ENCODE measurements around the gene MEGF9.
"Not testable (repeated sequence)": the region's sequence is repeated elsewhere in the genome, so short reads cannot be mapped to it uniquely, and the experiment has no call there.

The MEGF9 gene

DNA sequence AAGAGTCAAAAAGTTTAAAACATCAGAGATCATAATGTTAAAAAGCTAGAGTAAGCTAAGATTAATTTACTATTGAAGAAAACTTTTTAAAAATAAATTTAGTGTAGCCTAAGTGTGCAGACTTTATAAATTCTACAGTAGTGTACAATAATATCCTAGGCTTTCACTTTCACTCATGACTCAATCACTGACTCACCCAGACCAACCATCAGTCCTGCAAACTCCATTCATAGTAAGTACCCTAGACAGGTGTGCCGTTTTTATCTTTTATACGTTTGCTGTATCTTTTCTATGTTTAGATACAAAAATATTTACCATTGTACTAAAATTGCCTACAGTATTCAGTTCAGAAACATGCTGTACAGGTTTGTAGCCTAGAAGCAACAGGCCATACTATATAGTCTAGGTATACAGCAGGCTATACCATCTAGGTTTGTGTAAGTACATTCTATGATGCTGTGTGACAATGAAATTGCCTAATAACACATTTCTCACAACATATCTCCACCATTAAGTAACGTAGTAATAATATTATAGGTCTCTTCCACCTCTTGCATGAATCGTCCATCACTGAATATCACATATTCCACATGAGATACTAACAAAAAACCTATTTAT is 59.2 kb downstream of the MEGF9 start:
- DNase-seq (ENCODE audit: low read depth) = no peak

DNA sequence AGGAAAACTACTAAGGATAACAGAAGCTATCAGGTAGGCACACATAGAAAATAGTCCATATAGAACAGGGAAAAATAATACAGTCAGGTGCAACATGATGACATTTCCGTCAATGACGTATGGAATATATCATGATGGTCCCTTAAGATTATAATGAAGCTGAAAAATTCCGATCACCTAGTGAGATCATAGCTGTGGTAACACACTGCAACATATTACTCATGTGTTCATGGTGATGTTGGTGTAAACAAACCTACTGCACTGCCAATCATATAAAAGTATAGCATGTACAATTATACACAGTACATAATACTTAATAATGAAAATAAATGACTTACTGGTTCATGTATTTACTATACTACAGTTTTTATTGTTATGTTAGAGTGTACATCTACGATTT is 60.0 kb downstream of the MEGF9 start:
- no peak for DNase-seq (ENCODE audit: low read depth)

DNA sequence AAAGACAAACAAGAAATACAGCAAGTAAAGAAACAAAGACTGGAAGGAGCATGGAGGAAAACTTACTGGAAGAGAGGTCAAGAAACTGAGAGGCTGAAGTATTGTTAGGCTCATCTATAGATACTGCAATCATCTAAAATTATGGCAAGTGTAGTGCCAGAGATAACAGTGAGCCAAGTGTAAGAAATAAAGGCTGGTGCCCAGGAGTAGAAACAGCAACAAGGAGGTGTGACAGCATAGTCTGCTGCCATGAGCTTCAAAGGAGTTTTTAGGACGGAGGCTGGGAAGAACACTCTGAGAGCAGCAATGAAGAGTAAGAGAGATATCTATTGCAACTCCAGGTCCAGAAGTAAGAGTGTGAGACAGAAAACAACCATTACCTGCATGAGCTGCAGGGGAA is 60.5 kb downstream of the MEGF9 start:
- DNase-seq (ENCODE audit: low read depth) = no peak

DNA sequence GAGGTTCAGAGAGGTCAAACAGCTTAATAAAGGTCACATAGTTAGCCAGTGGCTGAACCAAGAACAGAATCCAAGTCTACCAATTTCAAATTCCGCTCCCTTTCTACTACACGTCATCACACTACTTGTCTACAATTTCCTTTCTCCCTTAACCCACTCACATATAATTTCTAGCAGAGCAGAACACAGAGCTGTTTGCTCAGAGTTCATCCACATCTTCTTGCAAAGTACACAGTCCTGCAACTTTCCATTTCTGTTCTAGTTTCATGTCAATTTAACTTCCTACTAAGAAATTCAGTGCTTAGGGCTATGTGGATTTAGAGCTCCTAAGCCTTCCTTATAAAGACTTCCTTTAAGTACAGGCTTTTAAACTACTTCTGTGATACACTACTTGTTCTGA is 61.3 kb downstream of the MEGF9 start:
- DNase-seq (ENCODE audit: low read depth) = no peak

DNA sequence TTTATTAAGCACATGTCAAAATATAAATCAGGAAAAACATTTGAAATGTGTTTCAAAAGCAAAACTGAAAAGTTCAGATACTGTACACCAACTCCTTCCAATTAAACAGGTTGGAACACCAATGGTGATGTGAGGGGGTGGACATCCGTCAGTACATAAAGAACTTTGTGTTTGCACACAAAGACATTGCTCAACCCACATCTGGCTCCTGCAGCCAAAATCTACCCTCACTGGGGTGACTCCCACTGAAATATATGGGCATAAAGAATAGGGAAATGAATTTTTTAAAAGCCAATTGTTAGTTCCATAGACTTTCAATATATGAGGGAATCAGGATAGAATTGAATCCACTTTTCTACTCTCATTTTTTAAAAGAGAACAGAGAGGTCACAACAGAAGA is 63.9 kb downstream of the MEGF9 start:
- DNase-seq (ENCODE audit: low read depth) = no peak

DNA sequence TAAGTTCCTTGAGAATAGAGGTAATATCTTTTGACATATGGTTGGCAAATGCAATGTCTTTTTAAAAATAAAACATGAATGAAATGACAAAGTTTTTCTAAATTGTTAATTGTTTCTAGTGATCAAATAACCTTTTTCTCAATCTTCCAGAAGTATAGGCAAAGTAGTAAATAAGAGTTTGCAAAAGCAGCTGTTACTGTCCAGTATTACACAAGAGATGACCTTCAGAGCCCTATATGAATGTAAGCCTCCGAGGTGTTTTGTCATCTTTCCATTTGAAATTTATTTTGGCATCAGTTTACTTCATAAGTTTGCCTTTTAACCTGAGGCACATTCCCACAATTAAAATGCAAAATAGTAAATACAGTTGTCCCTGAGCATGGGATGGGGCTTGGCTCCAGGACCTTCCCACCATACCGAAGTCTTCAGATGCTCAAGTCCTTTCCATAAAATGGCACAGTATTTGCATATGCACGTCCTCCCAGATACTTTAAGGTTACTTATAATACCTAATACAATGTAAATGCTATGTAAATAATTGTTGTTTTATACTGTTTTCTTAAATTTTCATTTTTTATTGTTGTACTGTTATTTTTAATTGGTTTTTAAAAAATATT is 65.6 kb downstream of the MEGF9 start:
- no peak for DNase-seq (ENCODE audit: low read depth)

DNA sequence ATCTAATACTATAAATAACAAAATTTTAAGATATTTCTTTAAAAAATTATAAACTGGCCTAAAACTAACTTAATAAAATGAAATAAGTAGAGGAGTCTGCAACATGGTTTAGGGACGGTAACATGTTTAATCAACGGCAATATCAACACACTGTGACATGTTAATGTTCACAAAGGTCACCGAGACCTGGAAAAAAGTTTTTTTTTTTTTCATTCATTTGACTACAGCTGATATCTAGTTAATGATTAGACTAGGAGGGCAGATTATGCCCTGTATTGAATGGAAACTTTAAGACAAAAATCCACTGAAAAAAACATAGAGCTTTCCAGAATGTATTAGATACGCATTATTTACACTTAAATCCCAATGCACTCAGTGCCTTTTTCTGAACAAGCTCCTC is 67.3 kb downstream of the MEGF9 start:
- DNase-seq (ENCODE audit: low read depth) = no peak

DNA sequence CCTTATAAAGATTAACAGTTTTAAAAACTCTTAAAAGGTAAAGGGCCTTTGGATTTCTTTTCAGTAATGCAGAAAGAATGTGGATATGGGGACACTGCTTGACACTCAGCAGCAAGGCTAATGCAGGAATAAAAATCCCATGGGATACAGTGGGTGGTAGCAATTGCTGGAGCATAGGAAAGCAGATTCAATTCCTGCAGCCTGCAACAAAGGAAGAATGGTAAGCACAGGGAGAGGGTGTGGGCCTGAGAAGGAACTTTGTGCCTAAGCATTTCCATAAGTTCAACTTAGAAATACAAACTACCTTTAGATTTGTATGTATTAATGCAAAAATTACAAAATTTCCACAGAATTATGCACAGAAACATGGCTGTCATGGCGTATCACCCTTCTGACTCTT is 68.5 kb downstream of the MEGF9 start:
- DNase-seq (ENCODE audit: low read depth) = no peak

DNA sequence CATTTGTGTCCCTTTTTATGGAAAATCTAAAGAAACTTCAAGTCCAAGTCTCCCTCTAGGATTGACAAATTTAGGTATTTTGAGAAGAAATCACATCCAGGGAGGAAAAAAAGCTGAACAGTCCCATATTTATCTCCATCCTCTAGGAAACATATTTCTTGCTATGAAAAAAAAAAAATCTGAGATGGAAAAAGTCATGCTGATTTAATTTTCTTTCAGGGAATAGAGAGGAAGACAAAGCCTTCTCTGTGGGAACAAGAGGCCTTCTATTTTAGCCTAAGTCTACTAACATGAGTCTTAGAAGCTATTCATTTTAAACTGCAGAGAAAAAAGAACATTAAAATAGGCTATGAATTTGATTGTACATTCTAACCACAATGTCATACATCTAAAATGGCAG is 71.2 kb downstream of the MEGF9 start:
- no peak for DNase-seq (ENCODE audit: low read depth)

DNA sequence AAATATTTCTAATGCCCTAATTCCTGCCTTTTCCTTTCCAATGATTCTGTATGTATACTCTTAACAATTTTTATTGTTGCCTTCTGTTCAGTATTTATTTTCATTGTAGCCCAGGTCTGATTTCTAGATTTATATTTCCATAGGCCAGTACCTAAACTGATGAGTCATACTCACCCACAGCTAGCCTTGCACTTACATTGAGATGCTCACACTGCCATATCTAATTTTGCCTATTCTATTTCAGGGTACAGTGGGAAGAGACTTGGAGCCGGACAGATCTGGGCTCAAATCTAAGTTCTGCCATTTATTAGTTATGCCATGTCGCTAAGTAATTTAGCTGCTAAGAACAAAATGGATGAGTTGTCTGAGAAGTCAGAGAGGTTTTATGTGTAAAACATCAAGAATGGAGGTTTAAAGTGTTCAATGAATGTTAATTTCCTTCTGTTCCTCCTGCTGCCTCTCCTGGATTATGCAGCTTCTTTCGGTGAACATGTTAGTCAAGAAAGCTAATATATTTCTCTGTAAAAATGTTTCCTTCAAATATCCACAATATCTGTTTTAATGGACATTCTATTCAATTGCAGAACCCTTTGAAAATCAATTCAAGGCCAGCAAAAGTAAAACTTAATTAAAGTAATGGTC is 72.0 kb downstream of the MEGF9 start:
- no peak for DNase-seq (ENCODE audit: low read depth)

DNA sequence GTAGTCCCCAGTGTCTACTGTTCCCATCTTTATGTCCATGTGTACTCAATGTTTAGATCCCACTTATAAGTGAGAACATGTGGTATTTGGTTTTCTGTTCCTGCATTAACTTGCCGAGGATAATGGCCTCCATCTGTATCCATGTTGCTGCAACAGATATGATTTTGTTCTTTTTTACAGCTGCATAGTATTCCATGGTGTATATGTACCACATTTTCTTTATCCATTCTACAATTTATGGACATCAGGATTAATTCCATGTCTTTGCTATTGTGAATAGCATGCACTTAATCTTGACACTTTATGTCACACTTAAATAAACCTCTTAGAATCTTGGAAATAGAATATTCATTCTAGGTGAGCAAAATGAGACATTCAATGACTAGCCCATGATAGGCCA is 73.4 kb downstream of the MEGF9 start:
- not testable (repeated sequence) for DNase-seq (ENCODE audit: low read depth)

DNA sequence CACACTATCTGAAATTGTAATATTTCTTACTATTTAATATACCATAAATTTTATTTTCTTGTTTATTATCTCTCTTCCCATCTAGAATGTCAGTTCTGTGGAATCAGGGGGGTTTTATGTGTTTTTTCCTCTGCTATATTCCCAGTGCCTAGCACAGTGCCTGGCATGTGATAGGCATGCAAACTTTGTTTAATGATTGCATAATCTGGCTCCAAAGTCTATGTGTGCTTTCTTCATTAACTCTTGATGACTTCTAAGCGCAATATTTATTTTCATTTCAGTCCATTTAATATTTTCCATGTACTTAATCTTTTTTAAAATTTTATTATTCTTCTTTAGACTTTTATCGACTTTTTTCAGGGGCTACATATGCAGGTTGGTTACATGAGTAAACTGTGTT is 73.9 kb downstream of the MEGF9 start:
- DNase-seq (ENCODE audit: low read depth) = no peak

DNA sequence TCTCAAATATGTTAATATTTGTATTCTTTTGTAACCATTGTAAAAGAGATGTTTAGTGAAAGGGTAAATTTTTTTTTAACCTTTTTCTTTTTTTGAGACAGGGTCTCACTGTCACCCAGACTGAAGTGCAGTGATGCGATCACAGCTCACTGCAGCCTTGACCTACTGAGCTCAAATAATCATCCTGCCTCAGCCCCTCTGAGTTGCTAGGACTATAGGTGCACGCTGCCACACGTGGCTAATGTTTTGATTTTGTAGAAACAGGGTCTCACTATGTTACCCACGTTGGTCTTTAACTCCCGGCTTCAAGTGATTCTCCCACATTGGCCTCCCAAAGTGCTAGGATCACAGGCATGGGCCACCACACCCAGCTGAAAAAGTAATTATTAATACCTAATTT is 76.4 kb downstream of the MEGF9 start:
- DNase-seq (ENCODE audit: low read depth) = no peak

DNA sequence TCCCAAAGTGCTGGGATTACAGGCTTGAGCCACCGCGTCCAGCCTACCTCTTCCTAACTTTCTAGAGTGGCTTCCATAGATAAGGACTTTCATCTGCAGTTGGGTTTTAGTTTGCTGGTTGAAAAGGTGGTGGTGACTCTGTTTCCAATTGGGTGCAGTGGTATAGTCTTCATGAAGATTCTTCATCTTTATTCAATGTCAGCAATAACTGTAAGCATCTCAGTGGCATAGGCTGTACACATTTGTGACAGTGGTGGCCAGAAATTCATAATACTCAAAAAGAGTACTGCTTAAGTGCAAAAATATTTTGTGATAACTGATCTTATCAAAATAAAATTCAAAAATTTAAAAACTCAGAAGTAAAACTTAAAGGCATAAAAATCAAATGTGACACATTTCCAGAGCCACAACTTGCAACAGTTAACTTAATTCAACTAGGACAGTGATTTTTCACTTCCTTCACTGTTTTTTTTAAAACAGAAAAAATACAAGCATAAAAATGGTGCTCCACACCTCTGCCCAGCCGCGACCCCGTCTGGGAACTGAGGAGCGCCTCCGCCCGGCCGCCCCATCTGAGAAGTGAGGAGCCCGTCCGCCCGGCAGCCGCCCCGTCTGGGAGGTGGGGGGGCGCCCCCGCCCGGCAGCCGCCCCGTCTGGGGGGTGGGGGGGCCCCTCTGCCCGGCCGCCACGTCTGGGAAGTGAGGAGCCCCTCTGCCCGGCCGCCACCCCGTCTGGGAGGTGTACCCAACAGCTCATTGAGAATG is 77.9 kb downstream of the MEGF9 start:
- DNase-seq (ENCODE audit: low read depth) = no peak

DNA sequence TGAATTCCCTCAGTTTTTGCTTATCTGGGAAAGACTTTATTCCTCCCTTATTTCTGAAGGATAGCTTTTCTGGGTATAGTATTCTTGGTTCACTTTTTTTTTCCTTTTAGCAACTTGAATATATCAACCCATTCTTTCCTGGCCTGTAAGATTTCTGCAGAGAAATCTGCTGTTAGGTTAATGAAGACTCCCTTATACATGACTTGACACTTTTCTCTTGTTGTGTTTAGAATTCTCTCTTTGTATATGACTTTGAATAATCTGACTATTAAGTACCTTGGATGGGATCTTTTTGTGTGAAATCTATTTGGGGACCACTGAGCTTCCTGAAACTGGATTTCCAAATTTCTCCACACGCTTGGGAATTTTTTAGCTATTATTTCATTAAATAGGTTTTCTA is 79.3 kb downstream of the MEGF9 start:
- DNase-seq (ENCODE audit: low read depth) = no peak

DNA sequence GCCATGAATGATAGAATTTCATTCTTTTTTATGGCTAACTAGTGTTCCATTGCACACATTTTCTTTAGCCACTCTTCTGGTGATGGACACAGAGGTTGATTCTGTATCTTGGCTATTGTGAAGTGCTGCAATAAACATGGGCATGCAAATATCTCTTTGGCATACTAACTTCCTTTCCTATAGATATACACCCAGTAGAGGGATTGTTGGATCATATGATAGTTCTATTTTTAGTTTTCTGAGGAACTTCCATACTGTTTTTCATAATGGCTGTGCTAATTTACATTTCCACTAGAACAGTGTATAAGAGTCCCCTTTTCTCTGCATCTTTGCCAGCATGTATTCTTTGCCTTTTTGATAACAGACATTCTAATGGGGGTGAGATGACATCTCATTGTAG is 83.9 kb downstream of the MEGF9 start:
- DNase-seq (ENCODE audit: low read depth) = no peak

DNA sequence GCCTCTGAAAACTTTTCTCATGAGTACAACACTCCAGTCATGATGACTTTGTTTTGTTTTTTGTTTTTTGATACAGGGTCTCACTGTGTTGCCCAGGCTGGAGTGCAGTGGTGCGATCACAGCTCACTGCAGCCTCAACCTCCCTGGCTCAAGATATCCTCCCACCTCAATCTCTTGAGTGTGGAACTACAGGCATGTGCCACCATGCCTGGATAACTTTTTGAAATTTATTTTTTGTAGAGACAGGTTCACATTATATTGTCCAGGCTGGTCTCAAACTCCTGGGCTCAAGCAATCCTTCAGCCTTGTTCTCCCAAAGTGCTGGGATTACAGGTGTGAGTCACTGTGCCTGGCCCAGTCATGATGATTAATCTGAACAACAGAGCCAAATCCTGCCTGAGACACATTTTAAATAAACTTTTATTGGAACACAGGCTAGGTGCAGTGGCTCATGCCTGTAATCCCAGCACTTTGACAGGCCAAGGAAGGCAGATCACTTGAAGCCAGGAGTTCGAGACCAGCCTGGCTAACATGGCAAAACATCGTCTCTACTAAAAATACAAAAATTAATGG is 85.3 kb downstream of the MEGF9 start:
- not testable (repeated sequence) for DNase-seq (ENCODE audit: low read depth)

DNA sequence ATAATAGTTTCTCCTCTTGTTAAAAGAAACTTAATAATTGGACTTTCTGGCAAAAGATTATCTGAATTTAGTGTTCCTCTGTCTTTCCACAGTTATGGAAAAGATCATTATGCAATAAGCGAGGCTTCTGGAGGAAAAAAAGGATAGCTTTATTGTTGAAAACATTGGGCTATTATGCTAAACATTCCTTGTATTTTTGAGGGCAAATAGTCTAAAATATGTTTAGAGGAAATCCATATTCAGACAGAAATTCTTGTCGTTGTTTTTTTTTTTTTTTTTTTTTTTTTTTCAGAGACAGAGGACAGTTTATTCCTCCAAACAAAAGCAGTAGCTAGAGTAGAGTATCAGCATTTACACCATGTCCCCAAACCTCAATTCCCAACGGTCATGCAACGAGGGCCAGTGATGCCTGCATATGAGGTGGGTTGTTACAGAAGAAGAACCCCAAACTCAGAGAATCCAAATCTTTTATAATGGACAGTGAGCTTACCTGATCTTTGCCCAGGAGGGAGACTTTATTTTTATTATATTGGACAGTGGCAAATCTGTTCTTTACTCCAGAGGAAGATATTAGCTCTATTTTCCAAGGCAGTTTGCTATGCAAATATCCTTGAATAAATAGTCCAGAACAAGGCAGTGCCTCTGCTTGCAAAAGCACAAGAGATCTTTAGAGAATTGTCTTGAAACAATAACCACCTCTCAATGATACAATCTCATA is 85.9 kb downstream of the MEGF9 start:
- no peak for DNase-seq (ENCODE audit: low read depth)

DNA sequence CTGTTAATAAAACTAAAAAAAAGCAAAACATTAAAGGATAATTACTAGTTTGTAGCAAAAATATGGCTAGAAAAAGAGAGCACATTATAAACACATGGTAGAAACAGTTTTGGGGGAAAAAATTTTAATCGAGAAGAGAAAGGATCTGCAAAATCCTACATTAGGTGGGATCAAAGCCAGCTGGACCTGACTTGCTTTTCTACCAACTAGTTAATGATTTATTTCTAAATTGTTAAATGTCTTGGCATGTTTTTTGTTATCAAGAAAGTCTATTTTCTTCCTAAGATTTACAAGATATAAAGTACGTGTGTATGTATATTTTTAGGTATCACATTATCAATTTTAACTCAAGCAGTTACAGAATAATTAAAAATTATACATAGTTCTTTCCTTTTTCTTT is 87.2 kb downstream of the MEGF9 start:
- DNase-seq (ENCODE audit: low read depth) = no peak

DNA sequence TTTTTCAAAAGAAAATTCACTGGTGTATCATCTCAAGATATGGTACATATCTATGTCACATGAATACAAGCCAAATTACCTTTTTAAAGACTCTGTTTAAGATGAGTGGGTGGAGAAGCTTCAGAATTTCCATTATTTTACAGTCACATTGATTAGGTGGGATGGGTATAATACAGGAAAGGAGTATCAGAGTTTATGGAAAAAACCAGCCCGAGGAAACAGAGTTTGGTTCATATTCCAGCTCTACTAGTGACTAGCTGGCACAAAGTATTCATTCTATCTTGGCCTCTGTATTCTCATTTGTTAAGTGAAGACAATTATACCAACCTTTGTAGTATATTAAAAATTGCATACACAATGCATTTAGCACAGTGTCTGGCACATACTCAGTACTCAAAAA is 87.8 kb downstream of the MEGF9 start:
- DNase-seq (ENCODE audit: low read depth) = no peak

DNA sequence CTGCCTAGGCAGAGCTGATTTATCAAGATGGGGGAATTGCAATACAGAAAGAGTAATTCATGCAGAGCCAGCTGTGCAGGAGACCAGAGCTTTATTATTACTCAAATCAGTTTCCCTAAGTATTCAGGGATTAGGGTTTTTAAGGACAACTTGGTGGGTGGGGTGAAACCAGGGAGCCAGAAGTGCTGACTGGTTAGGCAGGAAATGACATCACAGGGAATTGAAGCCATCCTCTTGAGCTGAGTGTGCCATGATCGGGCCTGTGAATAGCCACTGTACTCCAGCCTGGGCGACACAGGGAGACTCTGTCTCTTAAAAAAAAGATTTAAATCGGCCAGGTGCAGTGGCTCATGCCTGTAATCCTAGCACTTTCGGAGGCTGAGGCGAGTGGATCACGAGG is 89.0 kb downstream of the MEGF9 start:
- DNase-seq (ENCODE audit: low read depth) = no peak

DNA sequence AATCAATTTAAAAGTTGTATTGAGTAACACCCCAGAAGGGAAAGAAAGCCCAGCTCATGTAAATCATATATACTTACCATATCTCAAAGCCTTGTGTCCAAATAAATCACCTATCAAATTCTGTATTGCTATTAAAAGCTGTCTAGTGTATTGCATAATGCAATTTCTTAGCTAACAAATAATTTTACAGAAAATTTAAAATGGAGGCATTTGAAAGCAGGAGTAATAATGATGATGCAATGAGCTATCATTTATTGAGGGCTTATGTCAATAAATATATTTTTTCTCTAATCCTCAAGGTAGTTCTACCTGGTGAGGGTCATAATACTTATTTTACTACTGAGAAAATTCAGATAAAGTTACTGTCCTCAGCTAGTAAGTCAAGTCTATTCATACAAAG is 91.5 kb downstream of the MEGF9 start:
- no peak for DNase-seq (ENCODE audit: low read depth)

All from stimulated activated CD8-positive, alpha-beta memory T cell treated with anti-CD3 and anti-CD28 coated beads, Interleukin-15, amount 100 ng/mL, for 1 hour (primary cell).